OCI-LY3 (cell line): ENCODE results near the gene GPR52.

ENCODE experiments used
- CTCF ChIP-seq: fragments of 200-600, 300-600 bp; sonication (generic); IDR thresholded peaks from 2 replicates; pipeline ENCODE4 v1.5.1; 2014; ENCODE audit warnings: antibody characterized with exemption, low read length, low read depth
- EZH2phosphoT487 ChIP-seq: fragments of 200-600 bp; shearing (Covaris generic); IDR thresholded peaks from 2 replicates; pipeline ENCODE4 v1.6.1; 2018; ENCODE audit warnings: antibody characterized with exemption, mixed run types, low read depth

GRCh38 chr1:174491606-174492005 lies 43.8 kb downstream of the GPR52 start:
- no peak for TF ChIP-seq CTCF
- no peak for TF ChIP-seq EZH2phosphoT487
